MCF 10A (cell line): ENCODE results near the gene TAS2R41. TPM values are rescaled to one million over a fixed set of nuclear protein-coding genes. Genes with fewer than 3 reads are reported as not detected.

Experiments
- BruUV-seq: library from RNA; stranded (reverse); fragments of 400-500 nt; replicated peaks from 2 replicates; lab custom pipeline; 2021; lab: Mats Ljungman, UMichigan
- CTCF ChIA-PET: fragments of 300-600 bp; sonication (Branson Sonifier 250); formaldehyde crosslinking; extraction: SDS; loops from one replicate; lab custom pipeline; 2021; ENCODE audit warnings: antibody characterized with exemption, inconsistent platforms; lab: Yijun Ruan, JAX
- POLR2A ChIA-PET: fragments of 300-600, 350-650 bp; sonication (Branson Sonifier 250); formaldehyde crosslinking; extraction: SDS; loops from one replicate; lab custom pipeline; 2020; ENCODE audit warnings: antibody characterized with exemption, inconsistent platforms; lab: Yijun Ruan, JAX
- DNase-seq: peaks from one replicate; pipeline ENCODE4 v3.0.0-alpha.2; 2018; ENCODE audit not compliant: unreplicated experiment
- H3K27ac Mint-ChIP-seq: one replicate; pipeline ENCODE4 v1.8.0; 2022; ENCODE audit warnings: mild to moderate bottlenecking, low read depth, mixed read lengths; ENCODE audit not compliant: unreplicated experiment
- H3K27me3 Mint-ChIP-seq: one replicate; pipeline ENCODE4 v1.8.0; 2022; ENCODE audit warnings: mixed read lengths; ENCODE audit not compliant: insufficient read depth, unreplicated experiment
- H3K36me3 Mint-ChIP-seq: one replicate; pipeline ENCODE4 v1.8.0; 2022; ENCODE audit warnings: mild to moderate bottlenecking, moderate library complexity, mixed read lengths; ENCODE audit not compliant: insufficient read depth, unreplicated experiment
- H3K4me1 Mint-ChIP-seq: one replicate; pipeline ENCODE4 v1.8.0; 2022; ENCODE audit warnings: mixed read lengths; ENCODE audit not compliant: insufficient read depth, unreplicated experiment
- H3K4me3 Mint-ChIP-seq: one replicate; pipeline ENCODE4 v1.8.0; 2022; ENCODE audit warnings: mild to moderate bottlenecking, moderate library complexity, mixed read lengths; ENCODE audit not compliant: unreplicated experiment
- H3K9me3 Mint-ChIP-seq: one replicate; pipeline ENCODE4 v1.8.0; 2022; ENCODE audit warnings: mixed read lengths; ENCODE audit not compliant: unreplicated experiment
- CTCF ChIP-seq: fragments of 200-600 bp; IDR thresholded peaks from one replicate; pipeline ENCODE4 v1.8.0; 2022; ENCODE audit warnings: antibody characterized with exemption, mild to moderate bottlenecking; ENCODE audit not compliant: unreplicated experiment
- intact Hi-C: fragments of 100-400 bp; cut with micrococcal nuclease; formaldehyde crosslinking; loops from 2 replicates; pipeline ENCODE4 v1.14.1; 2022
- total RNA-seq: library from RNA; stranded (reverse); gene quantifications from 2 replicates; pipeline ENCODE4 v1.2.3, GENCODE V29; 2022

Gene TAS2R41
- total RNA-seq, 1 experiment from 2014 or later, result not detected

DNA sequence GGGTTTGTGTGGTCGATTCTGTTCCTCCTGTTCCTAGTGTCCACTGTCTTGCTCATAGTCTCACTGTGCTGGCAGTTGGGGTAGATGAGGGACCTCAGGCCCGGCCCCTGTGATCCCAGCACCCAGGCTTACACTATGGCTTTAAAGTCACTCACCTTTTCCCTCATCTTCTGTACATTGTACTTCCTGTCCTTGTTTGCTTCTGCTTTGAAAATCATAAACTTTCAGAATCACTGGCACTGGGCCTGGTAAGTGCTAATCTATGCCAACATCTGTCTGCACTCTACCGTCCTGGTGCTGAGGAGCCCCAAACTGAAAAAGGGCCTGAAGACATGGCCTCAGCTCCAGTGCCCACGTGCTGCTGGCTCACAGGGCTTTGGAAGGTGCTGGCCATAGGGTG lies 40.1 kb upstream of the TAS2R41 start:
- TF ChIP-seq CTCF, result no peak
- H3K27ac Mint-ChIP-seq, result no peak overlapping the region
- POLR2A ChIA-PET, result no interaction called here
- no TSS peak for BruUV-seq
- no peak for DNase-seq
- H3K9me3 Mint-ChIP-seq, result no peaks in the 10 kb centered on the region
- intact Hi-C loops, result no loop called here
- CTCF ChIA-PET, result interaction anchor here (0.7 kb wide), 1 partner anchor 490 kb away, joined by 3 read pairs; no protein-coding TSS in a partner anchor
- peaks cover 25% of the 10 kb centered on the region for H3K27me3 Mint-ChIP-seq
- H3K4me1 Mint-ChIP-seq, result peaks cover 16% of the 10 kb centered on the region
- no peaks in the 10 kb centered on the region for H3K36me3 Mint-ChIP-seq
- H3K4me3 Mint-ChIP-seq, result no peak overlapping the region

GRCh38 chr7:143439866-143440265 lies 37.8 kb upstream of the TAS2R41 start:
- no peak for DNase-seq
- Mint-ChIP-seq H3K4me1 (peaks cover 8% of the 10 kb centered on the region), H3K27me3 (peaks cover 25% of the 10 kb centered on the region), H3K36me3 (no peaks in the 10 kb centered on the region), H3K9me3 (no peaks in the 10 kb centered on the region), H3K4me3 (no peak overlapping the region), H3K27ac (no peak overlapping the region)
- CTCF ChIA-PET, result interaction anchor here (1.0 to 2.2 kb wide), 2 partner anchors 13 to 51 kb away, joined by 4 to 8 read pairs; no protein-coding TSS in a partner anchor
- intact Hi-C loops, result no loop called here
- no TSS peak for BruUV-seq
- no peak for TF ChIP-seq CTCF
- POLR2A ChIA-PET, result no interaction called here

GRCh38 chr7:143443153-143443552 lies 34.5 kb upstream of the TAS2R41 start, which contains the start of gene TAS2R60:
Gene TAS2R60, plus strand, starts transcription at chr7:143443453. Its CDS starts 0 bp downstream, at chr7:143443453.
- BruUV-seq, result no TSS peak
- ChIA-PET CTCF (no interaction called here), POLR2A (no interaction called here)
- H3K4me1 Mint-ChIP-seq, result no peaks in the 10 kb centered on the region
- H3K27me3 Mint-ChIP-seq, result peaks cover 25% of the 10 kb centered on the region
- DNase-seq, result no peak
- H3K27ac Mint-ChIP-seq, result no peak within 1 kb of the TSS
- no peak within 1 kb of the TSS for H3K4me3 Mint-ChIP-seq
- no peak for TF ChIP-seq CTCF
- intact Hi-C loops, result no loop called here
- H3K36me3 Mint-ChIP-seq, result no peaks in the 10 kb centered on the region
- no peaks in the 10 kb centered on the region for H3K9me3 Mint-ChIP-seq

- H3K27ac Mint-ChIP-seq, result no peak overlapping the region
- no peaks in the 10 kb centered on the region for H3K36me3 Mint-ChIP-seq
- no peaks in the 10 kb centered on the region for H3K4me1 Mint-ChIP-seq
- H3K9me3 Mint-ChIP-seq, result no peaks in the 10 kb centered on the region
- ChIA-PET CTCF (no interaction called here), POLR2A (no interaction called here)
- no peak overlapping the region for H3K4me3 Mint-ChIP-seq
- H3K27me3 Mint-ChIP-seq, result peaks cover 25% of the 10 kb centered on the region
- no peak for TF ChIP-seq CTCF
- no peak for DNase-seq
- no TSS peak for BruUV-seq
- intact Hi-C loops, result no loop called here
These were observed 33.5 kb upstream of the TAS2R41 start for GRCh38 chr7:143444063-143444782.
